Inflammatory macrophage treated with lipopolysaccharide for 1 hour (primary cell): ENCODE data around the gene TRPV6.
A peak's percentile ranks its signal among the peaks of the same experiment; 100 is the strongest.

Experiments
- DNase-seq, 2 donors: peaks; one replicate each; pipeline ENCODE4 v3.0.0-alpha.2; 2020 to 2022

TRPV6 gene

GRCh38 chr7:142885311-142886230 is at the start of gene TRPV6:
TRPV6 (minus strand) TSS chr7:142885745.
- DNase-seq, result no peak

GRCh38 chr7:142934056-142934455 is 48.5 kb upstream of the TRPV6 start:
- DNase-seq, result no peak

GRCh38 chr7:142933624-142934023 is 48.1 kb upstream of the TRPV6 start, which contains the start of gene TRPV5:
TRPV5 (minus strand) TSS chr7:142933746; CDS start chr7:142933459, 287 bp downstream.
- no peak for DNase-seq

GRCh38 chr7:142933092-142933475 is 47.5 kb upstream of the TRPV6 start:
- DNase-seq, result no peak

- no peak for DNase-seq
Measured at GRCh38 chr7:142932386-142933091, 47.0 kb upstream of the TRPV6 start.

- no peak for DNase-seq
Measured at GRCh38 chr7:142930126-142930730, 44.7 kb upstream of the TRPV6 start.

- no peak for DNase-seq
Measured at GRCh38 chr7:142927949-142928348, 42.4 kb upstream of the TRPV6 start.

- peak; percentile 82 to 89 for DNase-seq
Measured at GRCh38 chr7:142927085-142927745, 41.7 kb upstream of the TRPV6 start.

GRCh38 chr7:142925413-142925812 is 39.9 kb upstream of the TRPV6 start:
- no peak for DNase-seq

GRCh38 chr7:142923391-142923790 is 37.8 kb upstream of the TRPV6 start:
- no peak for DNase-seq

- DNase-seq, result no peak
Measured at GRCh38 chr7:142919656-142920055, 34.1 kb upstream of the TRPV6 start.

GRCh38 chr7:142918901-142919300 is 33.4 kb upstream of the TRPV6 start:
- no peak for DNase-seq

GRCh38 chr7:142917447-142917846 is 31.9 kb upstream of the TRPV6 start:
- DNase-seq, result no peak

GRCh38 chr7:142916508-142916907 is 31.0 kb upstream of the TRPV6 start:
- no peak for DNase-seq

- DNase-seq, result no peak
Measured at GRCh38 chr7:142915315-142915714, 29.8 kb upstream of the TRPV6 start.

GRCh38 chr7:142914121-142914520 is 28.6 kb upstream of the TRPV6 start:
- DNase-seq, result no peak

- peak; percentile 22 to 53 for DNase-seq
Measured at GRCh38 chr7:142913566-142913965, 28.0 kb upstream of the TRPV6 start.

- no peak for DNase-seq
Measured at GRCh38 chr7:142913051-142913450, 27.5 kb upstream of the TRPV6 start.

GRCh38 chr7:142910481-142910880 is 24.9 kb upstream of the TRPV6 start:
- DNase-seq, result peak; percentile 30 to 38

- DNase-seq, result peak; percentile 3 to 21
Measured at GRCh38 chr7:142910031-142910433, 24.5 kb upstream of the TRPV6 start.

GRCh38 chr7:142908921-142909890 is 23.7 kb upstream of the TRPV6 start:
- DNase-seq, result peak; percentile 53 to 76

- DNase-seq, result no peak
Measured at GRCh38 chr7:142908290-142908689, 22.7 kb upstream of the TRPV6 start.
